ENCODE results near the gene DDAH2.

Gene DDAH2

GRCh38 chr6:31775184-31775583 lies 46.1 kb upstream of the DDAH2 start:
- FAIRE-seq (no peak), DNase-seq (ENCODE audit: insufficient read length, low spot score) (no peak)

GRCh38 chr6:31771992-31772358 lies 42.9 kb upstream of the DDAH2 start:
- TF ChIP-seq CTCF (IDR thresholded peaks at IDR 0.05; ENCODE audit: insufficient read depth, missing control alignments), result no peak
- FAIRE-seq, result no peak
- DNase-seq (ENCODE audit: insufficient read length, low spot score), result no peak

More at GRCh38 chr6:31775184-31775583, 46.1 kb upstream of the DDAH2 start:
- no peak for TF ChIP-seq CTCF (IDR thresholded peaks at IDR 0.05; ENCODE audit: insufficient read depth, missing control alignments)

GRCh38 chr6:31770860-31771259 lies 41.8 kb upstream of the DDAH2 start:
- no peak for DNase-seq (ENCODE audit: insufficient read length, low spot score)
- no peak for TF ChIP-seq CTCF (IDR thresholded peaks at IDR 0.05; ENCODE audit: insufficient read depth, missing control alignments)
- no peak for FAIRE-seq

- TF ChIP-seq CTCF (IDR thresholded peaks at IDR 0.05; ENCODE audit: insufficient read depth, missing control alignments), result peak; percentile 84
- DNase-seq (ENCODE audit: insufficient read length, low spot score) (peak; percentile 73), FAIRE-seq (no peak)
Observed at GRCh38 chr6:31769684-31770371, 40.7 kb upstream of the DDAH2 start.

- FAIRE-seq (no peak), DNase-seq (ENCODE audit: insufficient read length, low spot score) (no peak)
- no peak for TF ChIP-seq CTCF (IDR thresholded peaks at IDR 0.05; ENCODE audit: insufficient read depth, missing control alignments)
Observed at GRCh38 chr6:31768363-31769257, 39.5 kb upstream of the DDAH2 start.

GRCh38 chr6:31767096-31767645 lies 38.1 kb upstream of the DDAH2 start:
- TF ChIP-seq CTCF (IDR thresholded peaks at IDR 0.05; ENCODE audit: insufficient read depth, missing control alignments), result no peak
- DNase-seq (ENCODE audit: insufficient read length, low spot score) (no peak), FAIRE-seq (no peak)
